NCI-H1092 treated with DMSO at 0.1 percent for 48 hours (cell line): ENCODE measurements around the gene LRRC19.

ENCODE experiments used
- DNase-seq: peaks from one replicate; lab custom pipeline; 2025; lab: John Stamatoyannopoulos, UW

LRRC19 gene, protein sequence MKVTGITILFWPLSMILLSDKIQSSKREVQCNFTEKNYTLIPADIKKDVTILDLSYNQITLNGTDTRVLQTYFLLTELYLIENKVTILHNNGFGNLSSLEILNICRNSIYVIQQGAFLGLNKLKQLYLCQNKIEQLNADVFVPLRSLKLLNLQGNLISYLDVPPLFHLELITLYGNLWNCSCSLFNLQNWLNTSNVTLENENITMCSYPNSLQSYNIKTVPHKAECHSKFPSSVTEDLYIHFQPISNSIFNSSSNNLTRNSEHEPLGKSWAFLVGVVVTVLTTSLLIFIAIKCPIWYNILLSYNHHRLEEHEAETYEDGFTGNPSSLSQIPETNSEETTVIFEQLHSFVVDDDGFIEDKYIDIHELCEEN

DNA sequence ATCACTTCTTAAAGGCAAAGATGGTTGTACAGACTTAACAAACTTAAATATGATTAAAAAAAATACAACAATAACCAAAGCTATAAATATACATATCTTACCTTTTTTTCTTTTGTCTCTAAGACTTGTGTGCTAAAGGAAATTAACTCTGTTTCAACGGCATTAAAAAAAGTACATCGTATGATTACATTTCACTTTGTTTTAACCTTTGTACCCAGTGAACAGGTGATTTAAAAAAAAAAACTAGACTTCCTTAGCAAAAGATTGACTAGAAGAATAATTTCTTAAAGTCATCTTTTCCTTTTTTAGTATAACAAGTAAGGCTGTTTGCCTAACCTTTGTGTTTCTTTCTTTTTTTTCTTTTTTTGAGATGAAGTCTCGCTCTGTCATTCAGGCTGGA lies at the start of gene LRRC19:
Gene LRRC19 (minus strand): TSS at position 182 of the 400 bp plus-strand sequence. CDS start 5,978 bp downstream, outside the sequence.
- DNase-seq, result no peak

DNA sequence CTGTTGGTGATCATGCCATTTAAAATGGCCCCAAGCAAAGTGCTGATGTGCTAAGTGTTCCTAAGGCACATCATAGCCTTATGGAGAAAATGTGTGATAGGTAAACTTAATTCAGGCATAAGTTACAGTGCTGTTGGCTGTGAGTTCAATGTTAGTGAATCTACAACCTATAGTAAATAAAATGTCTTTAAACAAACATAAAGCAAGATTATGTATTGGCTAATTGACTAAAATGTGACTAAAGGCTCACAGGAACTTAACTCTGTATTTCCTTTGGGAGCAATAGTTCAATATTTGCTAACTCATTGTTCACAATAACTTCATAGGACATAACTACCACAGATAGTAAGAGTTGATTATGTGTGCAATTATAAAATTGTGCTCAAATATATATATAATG lies 49.4 kb upstream of the LRRC19 start:
- no peak for DNase-seq

DNA sequence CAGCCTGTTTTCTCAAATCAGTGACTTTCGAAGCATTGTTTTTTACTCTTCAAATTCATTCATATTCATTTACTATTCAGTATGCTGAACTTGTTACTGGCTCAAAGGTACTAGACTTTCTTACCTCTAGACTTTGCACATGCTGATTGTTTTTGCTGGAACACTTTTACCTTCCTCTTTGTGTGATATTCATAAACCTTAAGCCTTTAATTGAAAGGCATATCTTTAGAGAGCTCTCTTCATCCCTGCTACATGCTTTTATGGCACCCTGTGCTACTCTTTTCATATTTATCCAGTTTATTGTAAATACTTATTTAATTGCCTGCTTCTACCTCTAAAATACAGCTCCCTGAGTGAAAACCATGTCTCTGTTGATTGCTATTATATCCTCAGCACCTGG lies 48.7 kb upstream of the LRRC19 start:
- no peak for DNase-seq

DNA sequence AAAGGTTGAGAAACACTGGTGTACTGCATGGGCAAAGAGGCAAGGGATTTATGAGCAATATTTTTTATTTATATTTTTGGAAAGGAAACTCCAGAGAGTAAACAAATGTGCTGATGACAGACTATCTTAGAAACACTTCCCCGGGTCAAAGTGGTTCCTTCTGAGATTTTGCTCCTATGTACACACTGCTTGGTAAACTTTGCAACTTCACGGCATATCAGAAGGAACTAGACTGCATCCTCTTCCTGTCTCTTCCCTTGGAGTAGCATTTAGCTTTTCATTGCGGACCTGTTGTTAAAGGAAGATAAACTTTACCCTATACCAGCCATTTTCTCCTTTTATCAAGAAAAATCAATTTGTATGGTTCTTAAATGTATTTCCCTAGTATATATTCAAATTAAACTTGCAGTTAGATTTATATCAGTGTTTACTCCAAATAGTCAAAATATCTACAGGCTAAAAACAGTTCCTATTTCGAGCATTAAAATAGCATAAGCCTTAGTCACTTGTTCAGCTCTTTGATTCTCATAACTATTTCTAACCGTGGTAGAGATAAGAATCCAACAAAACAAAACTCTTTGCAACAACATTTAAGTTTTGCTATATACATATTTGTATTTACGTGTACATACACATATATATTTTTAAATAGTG lies 48.0 kb upstream of the LRRC19 start:
- no peak for DNase-seq

DNA sequence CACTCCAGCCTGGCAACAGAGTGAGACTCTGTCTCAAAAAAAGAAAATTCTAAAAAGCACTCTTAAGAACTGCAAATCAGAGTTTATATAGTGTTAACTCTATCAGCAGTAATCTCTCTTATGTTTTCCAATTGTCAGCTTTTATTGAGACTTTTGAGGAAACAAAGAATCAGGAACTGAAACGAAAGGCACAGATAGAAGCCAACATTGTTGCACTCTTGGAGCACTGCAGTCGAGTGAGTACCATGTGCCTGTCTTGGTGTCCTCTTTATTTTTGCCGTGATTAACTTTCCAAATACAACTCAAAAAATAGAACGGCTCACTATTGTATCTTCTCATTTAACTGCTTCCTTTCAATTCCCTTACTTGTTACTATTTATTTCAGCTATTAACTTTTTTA lies 41.7 kb upstream of the LRRC19 start:
- DNase-seq, result no peak

DNA sequence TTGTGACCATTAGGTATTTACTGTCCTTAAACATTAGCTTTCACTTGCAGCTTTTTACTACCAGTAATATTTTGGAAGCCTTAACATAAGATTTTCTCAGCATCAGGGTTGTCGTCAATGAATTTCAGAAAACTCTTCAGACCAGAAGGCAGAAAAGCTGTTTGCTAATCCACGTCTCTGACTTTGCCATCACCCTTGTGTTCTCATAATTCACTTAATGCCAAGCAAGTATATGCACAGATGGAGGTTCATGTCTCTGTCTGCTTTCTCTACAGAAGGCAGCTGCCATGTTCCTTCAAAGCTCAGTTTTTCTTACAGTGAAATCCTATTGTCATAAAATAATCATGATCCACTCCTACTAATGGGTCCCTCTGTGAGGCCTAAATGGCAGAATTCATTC lies 37.7 kb upstream of the LRRC19 start:
- no peak for DNase-seq

DNA sequence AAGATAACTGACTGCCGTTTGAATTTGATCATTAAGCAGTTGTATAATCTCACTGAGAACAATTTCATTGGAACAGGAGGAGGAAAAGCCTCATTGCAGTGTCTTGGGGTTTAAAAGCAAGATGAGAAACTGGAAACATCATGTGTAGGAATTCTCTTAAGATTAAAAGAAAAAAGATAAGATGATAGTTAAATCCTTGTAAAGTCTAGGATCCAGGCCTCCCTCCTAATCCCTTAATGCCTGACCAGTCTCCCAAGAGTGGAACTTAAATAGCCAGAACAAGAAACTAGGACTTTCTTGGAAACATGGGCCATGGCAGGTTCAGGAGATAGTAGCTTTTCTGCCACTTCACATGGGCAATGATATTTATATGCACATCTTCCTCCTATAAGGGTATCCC lies 37.0 kb upstream of the LRRC19 start:
- DNase-seq, result no peak

DNA sequence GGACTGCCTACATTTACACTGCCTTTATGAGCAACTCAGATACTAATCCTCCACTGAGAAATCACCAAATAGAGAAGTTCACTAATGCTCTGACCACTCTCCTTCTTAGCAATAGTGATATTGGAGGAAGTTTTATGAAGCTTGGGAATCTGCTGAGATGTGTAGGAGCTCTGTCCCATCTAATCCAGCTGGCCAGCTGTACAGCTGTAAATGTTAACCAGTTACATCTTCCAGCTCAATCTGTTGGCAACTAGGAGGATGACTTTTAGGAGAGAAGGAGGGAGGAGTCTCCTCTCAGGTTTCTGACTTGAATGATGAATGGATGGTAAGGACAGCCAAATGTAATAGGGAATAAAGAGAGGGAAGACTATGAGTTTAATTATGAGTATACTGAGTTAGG lies 36.3 kb upstream of the LRRC19 start:
- no peak for DNase-seq

DNA sequence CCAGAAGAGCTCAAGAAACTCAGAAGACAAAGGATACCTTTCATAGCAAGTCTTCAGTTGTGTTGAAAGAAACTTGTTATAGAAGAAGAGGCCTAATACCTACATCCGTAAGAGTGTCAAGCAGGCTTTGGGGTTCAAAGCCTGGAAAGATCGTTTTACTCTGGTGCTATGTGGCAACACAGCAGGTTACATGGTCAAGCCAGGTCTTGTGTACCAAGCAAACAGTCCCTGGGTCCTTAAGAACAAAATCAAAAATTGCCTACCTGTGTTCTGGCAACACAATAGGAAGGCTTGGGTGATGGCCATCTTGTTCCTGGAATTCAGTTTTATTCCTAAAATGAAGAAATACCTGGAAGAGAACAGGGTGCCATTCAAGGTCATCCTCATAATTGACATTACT lies 32.0 kb upstream of the LRRC19 start:
- DNase-seq, result no peak

DNA sequence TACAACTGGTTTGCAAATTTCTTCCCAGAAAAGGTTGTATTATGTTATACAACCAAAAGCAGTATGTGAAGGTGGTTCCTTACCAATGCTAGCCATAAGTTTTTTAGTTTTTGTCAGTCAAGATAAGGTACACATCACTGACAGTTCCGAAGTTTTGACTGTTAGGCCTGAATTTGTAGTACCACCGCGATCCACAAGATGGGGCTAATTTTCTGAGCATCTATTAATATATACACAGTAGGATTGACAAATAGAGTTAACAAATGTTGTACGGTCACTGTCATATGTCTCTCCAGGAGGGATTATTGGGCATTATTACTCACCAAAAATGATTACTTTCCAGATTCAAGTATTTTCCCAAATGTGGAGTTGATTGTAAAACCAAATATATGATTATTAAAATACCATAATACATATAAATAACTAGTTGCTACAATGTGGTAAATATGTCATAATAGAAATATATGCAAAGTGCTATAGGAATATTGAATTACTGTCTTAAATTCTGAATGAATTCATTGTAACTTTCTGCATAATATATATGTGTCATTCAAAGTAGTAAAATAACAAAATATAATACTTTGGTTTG lies 28.4 kb upstream of the LRRC19 start:
- DNase-seq, result peak; percentile 59

DNA sequence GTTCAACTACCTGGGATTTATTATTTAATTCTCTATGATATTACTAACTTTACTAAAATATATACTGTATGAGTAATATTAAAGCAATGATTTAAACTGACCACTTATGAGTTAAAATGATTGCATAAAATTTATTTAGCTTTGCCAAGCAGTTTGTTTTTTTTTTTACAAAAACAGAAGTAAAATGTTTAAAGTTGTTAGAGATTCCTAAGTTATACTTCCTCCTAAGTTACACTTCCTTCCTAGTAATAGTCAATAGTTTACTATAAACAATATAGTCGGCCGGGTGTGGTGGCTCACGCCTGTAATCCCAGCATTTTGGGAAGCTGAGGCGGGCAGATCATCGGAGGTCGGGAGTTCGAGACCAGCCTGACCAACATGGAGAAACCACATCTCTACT lies 23.7 kb upstream of the LRRC19 start:
- DNase-seq, result no peak

DNA sequence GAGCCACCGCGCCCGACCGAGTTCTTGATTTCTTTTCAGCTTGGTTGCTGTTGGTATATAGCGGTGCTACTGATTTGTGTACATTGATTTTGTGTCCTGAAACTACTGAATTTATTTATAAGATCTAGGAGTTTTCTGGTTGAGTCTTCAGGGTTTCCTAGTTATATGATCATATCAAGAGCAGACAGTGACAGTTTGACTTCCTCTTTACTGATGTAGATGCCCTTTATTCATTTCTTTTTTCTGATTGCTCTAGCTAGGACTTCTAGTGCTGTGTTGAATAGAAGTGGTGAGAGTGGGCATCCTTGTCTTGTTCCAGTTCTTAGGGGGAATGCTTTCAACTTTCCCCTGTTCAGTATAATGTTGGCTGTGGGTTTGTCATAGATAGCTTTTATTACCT lies 17.4 kb upstream of the LRRC19 start:
- no peak for DNase-seq

DNA sequence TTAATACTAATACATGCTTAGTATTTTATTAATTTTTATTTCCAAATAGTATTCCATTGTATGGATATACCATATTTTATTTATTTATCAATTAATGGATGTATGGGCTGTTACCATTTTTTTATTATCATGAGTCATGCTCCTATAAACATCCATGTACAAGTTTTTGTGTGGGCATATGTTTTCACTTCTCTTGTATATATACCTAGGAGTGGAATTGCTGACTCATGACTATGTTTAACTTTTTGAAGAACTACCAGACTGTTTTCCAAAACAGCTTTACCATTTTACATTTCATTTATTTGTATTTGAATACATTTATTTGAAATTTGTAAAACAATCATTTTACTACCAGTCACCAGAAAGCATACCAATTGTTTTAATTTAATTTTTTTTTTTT lies 14.1 kb upstream of the LRRC19 start:
- DNase-seq, result no peak

DNA sequence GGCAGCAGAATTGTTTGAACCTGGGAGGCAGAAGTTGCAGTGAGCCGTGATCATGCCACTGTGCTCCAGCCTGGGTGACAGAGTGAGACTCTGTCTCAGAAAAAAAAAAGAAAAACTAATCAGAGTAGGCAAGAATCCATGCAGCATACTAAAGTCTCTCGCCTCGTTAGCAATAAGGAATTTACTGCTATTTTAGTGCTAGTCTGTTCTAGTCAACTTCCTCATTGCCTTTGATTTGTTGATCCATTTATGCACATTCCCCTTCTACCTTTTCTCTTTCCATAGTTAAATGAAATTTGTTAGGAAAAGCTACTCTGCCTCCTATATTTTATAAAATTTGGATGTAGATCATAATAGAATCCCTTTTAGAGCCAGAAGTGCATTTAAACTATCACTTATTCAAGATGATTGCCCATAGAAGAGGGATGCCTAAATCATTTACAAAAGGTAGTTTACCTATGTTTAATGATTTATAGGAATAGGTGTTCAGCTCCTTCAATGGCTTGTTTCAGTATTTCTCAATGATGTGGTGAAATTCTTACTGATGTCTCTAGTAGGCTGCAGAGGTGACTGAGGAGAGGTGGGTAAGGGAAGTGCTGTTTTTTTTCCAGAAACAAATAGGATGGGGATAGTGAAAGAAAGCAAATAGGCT lies 1.9 kb downstream of the LRRC19 start:
- no peak for DNase-seq

DNA sequence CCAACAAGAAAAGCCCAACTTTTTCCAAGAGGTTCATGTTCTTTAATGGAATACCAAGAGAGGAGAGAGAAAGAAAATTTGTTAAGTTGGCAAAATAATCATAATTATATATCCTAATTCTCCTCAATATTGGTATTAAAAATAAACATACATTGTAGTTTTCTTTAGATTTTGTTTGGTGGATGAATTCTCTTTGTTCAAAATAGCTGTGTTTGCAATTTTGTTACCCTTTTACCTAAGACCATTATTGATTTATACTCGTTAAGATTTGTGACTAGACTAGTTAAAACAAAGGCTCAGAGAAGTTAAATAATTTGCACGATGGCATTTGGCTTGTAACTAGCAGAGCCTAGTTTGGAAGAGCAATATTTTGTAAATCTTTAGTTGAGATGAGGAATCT lies 9.7 kb downstream of the LRRC19 start:
- DNase-seq, result no peak

DNA sequence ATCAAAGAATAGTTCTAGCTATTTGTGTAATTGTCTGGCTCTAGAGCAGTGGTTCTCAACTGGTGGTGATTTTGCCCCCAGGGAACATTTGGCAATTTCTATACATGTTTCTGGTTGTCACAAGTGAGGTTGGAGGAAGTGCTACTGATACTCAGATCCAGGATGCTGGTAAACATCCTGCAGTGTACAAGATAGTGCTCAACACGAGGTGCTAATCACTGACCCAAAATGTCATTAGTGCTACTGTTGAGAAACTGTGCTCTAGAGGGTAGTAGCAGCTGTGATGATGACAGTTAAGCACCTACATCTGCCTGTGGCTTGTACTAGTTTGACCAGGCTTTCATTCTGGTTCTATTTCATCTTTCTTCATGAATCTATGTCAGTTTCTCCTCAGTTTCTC lies 22.1 kb downstream of the LRRC19 start:
- no peak for DNase-seq

DNA sequence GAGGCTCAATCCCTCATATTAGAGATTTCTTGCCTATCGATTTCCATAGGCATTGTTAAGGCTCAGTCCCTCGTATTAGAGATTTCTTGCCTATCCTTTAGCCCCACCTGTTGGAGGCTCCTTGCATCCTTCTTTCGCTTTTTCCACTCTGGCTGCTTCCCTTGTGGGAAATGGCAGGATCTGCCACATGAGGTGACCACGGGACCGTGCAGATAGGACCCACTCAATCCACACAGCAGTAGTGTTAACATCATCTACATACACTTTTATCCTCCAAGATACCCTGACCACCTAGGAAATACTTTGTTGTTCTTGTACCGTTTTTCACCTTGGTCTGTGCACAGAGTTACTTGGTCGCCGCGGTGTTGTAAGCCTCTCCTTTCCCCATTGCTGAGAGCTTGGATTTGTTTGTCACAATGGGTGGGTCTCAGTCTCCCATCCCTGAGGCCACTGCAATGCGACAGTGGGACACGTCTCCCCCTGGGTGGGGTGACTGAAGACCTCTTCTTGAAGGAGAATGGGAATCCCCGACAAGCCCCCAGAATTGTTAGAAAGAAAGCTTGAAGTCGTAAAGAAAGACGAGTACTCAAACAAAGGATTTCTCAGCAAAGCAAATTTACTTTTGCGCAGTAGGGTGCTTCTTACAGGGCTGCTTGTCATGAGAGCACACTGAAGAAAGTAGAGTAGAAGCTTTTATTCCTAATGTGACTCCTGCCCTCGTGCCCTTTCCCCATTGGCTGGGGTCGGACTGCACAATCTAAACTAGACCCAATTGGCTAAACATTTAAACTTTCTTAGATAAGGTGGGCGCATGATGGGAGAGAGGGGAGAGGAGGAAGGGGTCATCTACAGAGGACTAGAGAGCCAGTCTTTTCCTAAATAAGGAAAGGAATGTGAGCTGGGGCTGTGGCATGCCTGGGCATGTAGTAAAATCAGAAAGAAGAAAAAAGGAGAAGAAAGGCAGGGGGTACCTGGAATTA lies 29.5 kb downstream of the LRRC19 start:
- DNase-seq, result peak; percentile 43

DNA sequence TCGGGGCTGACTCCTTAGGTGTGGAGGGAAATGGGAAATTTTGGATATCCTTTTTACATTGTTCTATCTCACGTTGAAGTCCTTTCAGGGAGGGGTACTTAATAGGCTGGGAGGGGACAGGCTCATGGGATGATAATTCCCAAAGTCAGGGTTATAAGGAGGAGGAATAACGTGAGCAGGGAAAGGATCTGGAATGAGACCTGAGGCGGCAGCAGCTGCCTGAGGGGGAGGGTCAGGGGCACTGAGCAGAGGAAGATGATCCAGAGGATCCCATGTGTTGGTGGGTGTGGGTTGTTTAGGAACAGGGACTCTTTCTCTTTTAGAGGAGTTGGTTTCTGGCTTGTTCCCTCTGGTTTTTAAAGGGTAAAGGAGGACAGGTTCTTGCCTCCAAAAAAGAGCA lies 30.5 kb downstream of the LRRC19 start:
- no peak for DNase-seq

DNA sequence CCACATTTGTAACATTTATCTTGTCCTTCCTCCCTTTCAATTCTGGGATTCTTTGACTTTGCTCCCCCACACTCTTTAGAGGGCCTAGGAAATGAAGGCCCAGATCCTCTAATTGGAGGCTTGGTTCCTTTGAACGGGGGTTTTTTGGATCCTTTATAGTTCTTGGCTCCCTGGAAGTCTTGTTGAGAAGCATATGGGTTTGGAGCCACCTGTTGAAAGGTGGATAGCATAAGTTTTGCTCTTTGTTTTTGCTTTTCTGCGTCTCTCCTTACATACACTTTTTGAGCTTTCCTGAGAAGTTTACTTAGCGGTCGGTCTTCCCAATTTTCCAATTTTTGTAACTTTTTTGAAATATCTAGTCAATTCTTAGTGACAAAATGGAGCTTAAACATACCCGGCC lies 31.5 kb downstream of the LRRC19 start:
- no peak for DNase-seq

DNA sequence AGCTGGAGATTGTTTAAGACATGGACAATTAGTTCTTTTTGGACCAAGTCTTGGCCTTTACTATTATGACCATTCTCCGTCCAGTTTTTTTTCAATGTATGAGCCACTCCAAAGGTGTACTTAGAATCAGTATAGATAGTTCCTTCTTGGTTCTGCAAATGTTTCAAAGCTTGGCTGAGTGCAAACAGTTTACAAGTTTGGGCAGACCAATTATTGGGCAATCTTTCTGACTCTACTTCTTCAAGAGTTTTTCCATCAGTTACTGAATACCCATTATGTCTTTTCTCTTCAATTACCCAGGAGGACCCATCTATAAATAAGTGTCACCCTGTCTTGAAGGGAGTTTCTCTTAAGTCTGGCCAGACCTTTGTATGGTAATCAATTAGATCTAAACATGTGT lies 33.8 kb downstream of the LRRC19 start:
- no peak for DNase-seq

DNA sequence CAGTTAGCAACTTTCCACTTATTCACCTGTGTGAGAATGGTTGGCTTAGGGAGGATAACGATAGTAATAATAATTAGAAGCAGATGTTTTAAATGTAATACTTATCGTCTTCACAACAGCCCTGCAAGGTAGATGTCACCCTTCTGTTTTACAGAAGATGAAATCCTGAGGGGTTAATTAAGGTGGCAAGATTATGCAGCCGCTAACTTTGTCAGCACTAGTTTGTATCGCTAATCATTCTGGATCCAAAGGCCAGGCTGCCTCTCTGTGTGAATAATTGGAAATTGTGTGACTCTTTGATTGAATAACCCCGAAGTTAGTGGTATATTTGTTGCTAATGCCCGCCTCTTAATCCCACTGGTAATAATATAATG lies 48.6 kb downstream of the LRRC19 start:
- DNase-seq, result no peak
